Keratinocyte (primary cell): ENCODE measurements around the gene GNA15. TPM values are rescaled to one million over a fixed set of nuclear protein-coding genes. Genes with fewer than 3 reads are reported as not detected.
A peak's percentile ranks its signal among the peaks of the same experiment; 100 is the strongest.
"Not testable (repeated sequence)": the region's sequence is repeated elsewhere in the genome, so short reads cannot be mapped to it uniquely, and the experiment has no call there.

Experiments
- DNase-seq: peaks from one replicate; pipeline ENCODE4 v3.0.0-alpha.2; 2011; ENCODE audit warnings: low read depth, missing footprints, low spot score
- FAIRE-seq: peaks from 2 replicates; lab custom pipeline; 2011; peaks lifted over from hg19 to GRCh38; lab: Jason Lieb, UNC
- H2AFZ ChIP-seq: 2 replicates; pipeline ENCODE4 v1.6.0; 2012; ENCODE audit warnings: low read length, control low read depth, inconsistent platforms; ENCODE audit not compliant: control insufficient read depth
- H3K27ac ChIP-seq: 2 replicates; pipeline ENCODE4 v1.5.1; 2011; ENCODE audit warnings: low read length; ENCODE audit not compliant: control insufficient read depth, insufficient read depth
- H3K27me3 ChIP-seq: 3 replicates; pipeline ENCODE4 v1.6.0; 2011; ENCODE audit warnings: low read length; ENCODE audit not compliant: control insufficient read depth, insufficient read depth; ENCODE audit errors: extremely low read depth
- H3K36me3 ChIP-seq, 2 experiments: 2 replicates in 1 of 2; 3 replicates in 1 of 2; pipeline ENCODE4 v1.5.1; 2011; ENCODE audit warnings: low read length in 2 of 2, mild to moderate bottlenecking in 1 of 2; ENCODE audit not compliant: control insufficient read depth in 2 of 2, insufficient read depth in 2 of 2; ENCODE audit errors: extremely low read depth in 1 of 2
- H3K4me1 ChIP-seq: 3 replicates; pipeline ENCODE4 v1.5.1; 2011; ENCODE audit warnings: low read length; ENCODE audit not compliant: control insufficient read depth, insufficient read depth; ENCODE audit errors: extremely low read depth
- H3K4me2 ChIP-seq: 3 replicates; pipeline ENCODE4 v1.6.0; 2011; ENCODE audit warnings: low read depth, low read length; ENCODE audit not compliant: control insufficient read depth, insufficient read depth; ENCODE audit errors: extremely low read depth
- H3K4me3 ChIP-seq, 3 experiments: fragments of 200-600 bp in 1 of 3; sonication (generic) in 1 of 3; 2 replicates in 2 of 3; 3 replicates in 1 of 3; pipeline ENCODE4 v1.5.1; 2011 to 2016; ENCODE audit warnings: low read length in 3 of 3, mild to moderate bottlenecking in 3 of 3, control low read depth in 2 of 3, inconsistent platforms in 1 of 3, low read depth in 1 of 3, mixed read lengths in 1 of 3, mixed run types in 1 of 3, moderate library complexity in 1 of 3; ENCODE audit not compliant: control insufficient read depth in 2 of 3, insufficient read depth in 2 of 3; ENCODE audit errors: extremely low read depth in 1 of 3
- H3K79me2 ChIP-seq: 2 replicates; pipeline ENCODE4 v1.6.0; 2012; ENCODE audit warnings: low read length; ENCODE audit not compliant: control insufficient read depth, insufficient read depth
- H3K9ac ChIP-seq: 3 replicates; pipeline ENCODE4 v1.6.0; 2011; ENCODE audit warnings: low read length; ENCODE audit not compliant: control insufficient read depth, insufficient read depth; ENCODE audit errors: extremely low read depth
- H3K9me1 ChIP-seq: 3 replicates; pipeline ENCODE4 v1.6.0; 2011; ENCODE audit warnings: low read length; ENCODE audit not compliant: control insufficient read depth, insufficient read depth; ENCODE audit errors: extremely low read depth
- H3K9me3 ChIP-seq: 2 replicates; pipeline ENCODE4 v1.5.1; 2012; ENCODE audit warnings: low read depth, low read length; ENCODE audit not compliant: control insufficient read depth
- H4K20me1 ChIP-seq: 3 replicates; pipeline ENCODE4 v1.6.0; 2011; ENCODE audit warnings: low read length; ENCODE audit not compliant: control insufficient read depth, insufficient read depth; ENCODE audit errors: extremely low read depth
- EZH2 ChIP-seq: IDR thresholded peaks from one replicate; pipeline ENCODE4 v1.6.1; 2012; ENCODE audit warnings: inconsistent platforms, mild to moderate bottlenecking, low read length, moderate library complexity
- dilution Hi-C: fragments of 300-500 bp; cut with MboI; formaldehyde crosslinking; loops from one replicate; pipeline ENCODE4 v1.7.0; 2020; ENCODE audit warnings: low sequenced_read_pairs; ENCODE audit not compliant: extremely low pct_ligation_motif_present
- polyA plus RNA-seq, 5 experiments: library from polyadenylated mRNA; depleted of rRNA in 3 of 5; stranded (reverse) in 3 of 5; stranded (forward) in 1 of 5; unstranded in 1 of 5; fragments of >200 nt; gene quantifications; 1 replicate in 1 of 5; 2 replicates in 3 of 5; 3 replicates in 1 of 5; pipeline versions ENCODE4 v1.2.1 to v1.2.3, GENCODE V29; 2011 to 2012; ENCODE audit warnings: missing spikeins in 2 of 5, low read depth in 1 of 5, low replicate concordance in 1 of 5
- TF ChIP-seq, protein P1 (sequence below), 3 experiments: IDR thresholded peaks in 1 of 3; conservative IDR thresholded peaks in 1 of 3; optimal IDR thresholded peaks in 1 of 3; 2 replicates in 2 of 3; 3 replicates in 1 of 3; pipeline versions ENCODE3 to v1.5.1; 2011; ENCODE audit warnings: low read length in 3 of 3, mild to moderate bottlenecking in 3 of 3, moderate library complexity in 2 of 3, control low read depth in 1 of 3, inconsistent platforms in 1 of 3; ENCODE audit not compliant: insufficient read depth in 2 of 3; ENCODE audit errors: extremely low read depth in 1 of 3

GNA15 gene
- polyA plus RNA-seq, 1 donor (not counting 4 experiments of a cell fraction or from before 2014, with no cell fraction given) = 60.0 TPM

DNA sequence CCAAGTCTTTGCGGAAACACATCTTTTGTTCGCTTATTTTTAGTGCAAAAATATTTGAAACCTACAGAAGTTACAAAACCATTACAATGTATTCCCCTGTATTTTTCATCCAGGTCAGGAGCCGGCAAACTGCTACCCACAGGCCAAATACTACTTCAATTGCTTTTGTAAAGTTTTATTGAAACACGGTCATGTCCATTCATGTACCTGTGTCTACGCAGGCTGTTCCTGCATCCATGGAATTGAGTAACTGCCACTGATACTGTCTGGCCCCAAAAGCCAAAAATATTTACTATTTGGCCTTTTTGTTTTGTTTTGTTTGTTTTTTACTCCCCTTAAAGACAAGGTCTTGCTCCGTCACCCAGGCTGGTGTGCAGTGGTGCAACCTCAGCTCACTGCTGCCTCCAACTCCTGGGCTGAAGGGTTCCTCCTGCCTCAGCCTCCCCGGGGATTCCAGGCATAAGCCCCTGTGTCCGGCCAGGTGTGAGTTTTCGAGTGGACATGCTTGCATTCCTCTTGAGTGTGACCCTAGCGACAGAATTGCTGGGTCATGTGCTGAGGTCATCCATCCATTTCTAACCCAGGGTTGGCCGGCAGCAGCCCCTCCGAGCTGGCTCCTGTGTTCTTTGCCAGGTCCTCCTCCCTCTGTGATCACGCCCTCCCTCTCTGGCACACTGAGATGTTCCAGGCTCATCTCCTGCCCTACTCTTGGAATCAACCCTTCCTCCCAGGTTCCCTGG, 31.9 kb downstream of the GNA15 start:
- no peak for TF ChIP-seq EZH2
- TF ChIP-seq, protein P1, sequence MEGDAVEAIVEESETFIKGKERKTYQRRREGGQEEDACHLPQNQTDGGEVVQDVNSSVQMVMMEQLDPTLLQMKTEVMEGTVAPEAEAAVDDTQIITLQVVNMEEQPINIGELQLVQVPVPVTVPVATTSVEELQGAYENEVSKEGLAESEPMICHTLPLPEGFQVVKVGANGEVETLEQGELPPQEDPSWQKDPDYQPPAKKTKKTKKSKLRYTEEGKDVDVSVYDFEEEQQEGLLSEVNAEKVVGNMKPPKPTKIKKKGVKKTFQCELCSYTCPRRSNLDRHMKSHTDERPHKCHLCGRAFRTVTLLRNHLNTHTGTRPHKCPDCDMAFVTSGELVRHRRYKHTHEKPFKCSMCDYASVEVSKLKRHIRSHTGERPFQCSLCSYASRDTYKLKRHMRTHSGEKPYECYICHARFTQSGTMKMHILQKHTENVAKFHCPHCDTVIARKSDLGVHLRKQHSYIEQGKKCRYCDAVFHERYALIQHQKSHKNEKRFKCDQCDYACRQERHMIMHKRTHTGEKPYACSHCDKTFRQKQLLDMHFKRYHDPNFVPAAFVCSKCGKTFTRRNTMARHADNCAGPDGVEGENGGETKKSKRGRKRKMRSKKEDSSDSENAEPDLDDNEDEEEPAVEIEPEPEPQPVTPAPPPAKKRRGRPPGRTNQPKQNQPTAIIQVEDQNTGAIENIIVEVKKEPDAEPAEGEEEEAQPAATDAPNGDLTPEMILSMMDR (optimal IDR thresholded peaks at IDR 0.05 in 1 of 3, IDR thresholded peaks at IDR 0.05 in 1 of 3, conservative IDR thresholded peaks at IDR 0.05 in 1 of 3; ENCODE audit: extremely low read depth in 1 of 3, insufficient read depth in 2 of 3, low read length in 3 of 3) = no peak
- no peaks in the 10 kb centered on the region for H4K20me1 ChIP-seq
- no peak overlapping the region for H3K9ac ChIP-seq
- H3K27me3 ChIP-seq = no peaks in the 10 kb centered on the region
- H3K4me3 ChIP-seq = no peak overlapping the region
- H3K9me1 ChIP-seq = peaks cover 3% of the 10 kb centered on the region
- peaks cover 13 to 23% of the 10 kb centered on the region in 2 experiments for H3K36me3 ChIP-seq
- no peak overlapping the region for H2AFZ ChIP-seq
- H3K4me1 ChIP-seq = peaks cover 13% of the 10 kb centered on the region
- H3K9me3 ChIP-seq = no peaks in the 10 kb centered on the region
- FAIRE-seq (no peak), DNase-seq (no peak)
- H3K4me2 ChIP-seq = no peak overlapping the region
- H3K27ac ChIP-seq = no peak overlapping the region
- peaks cover under 1% of the 10 kb centered on the region for H3K79me2 ChIP-seq
- dilution Hi-C loops = no loop called here

DNA sequence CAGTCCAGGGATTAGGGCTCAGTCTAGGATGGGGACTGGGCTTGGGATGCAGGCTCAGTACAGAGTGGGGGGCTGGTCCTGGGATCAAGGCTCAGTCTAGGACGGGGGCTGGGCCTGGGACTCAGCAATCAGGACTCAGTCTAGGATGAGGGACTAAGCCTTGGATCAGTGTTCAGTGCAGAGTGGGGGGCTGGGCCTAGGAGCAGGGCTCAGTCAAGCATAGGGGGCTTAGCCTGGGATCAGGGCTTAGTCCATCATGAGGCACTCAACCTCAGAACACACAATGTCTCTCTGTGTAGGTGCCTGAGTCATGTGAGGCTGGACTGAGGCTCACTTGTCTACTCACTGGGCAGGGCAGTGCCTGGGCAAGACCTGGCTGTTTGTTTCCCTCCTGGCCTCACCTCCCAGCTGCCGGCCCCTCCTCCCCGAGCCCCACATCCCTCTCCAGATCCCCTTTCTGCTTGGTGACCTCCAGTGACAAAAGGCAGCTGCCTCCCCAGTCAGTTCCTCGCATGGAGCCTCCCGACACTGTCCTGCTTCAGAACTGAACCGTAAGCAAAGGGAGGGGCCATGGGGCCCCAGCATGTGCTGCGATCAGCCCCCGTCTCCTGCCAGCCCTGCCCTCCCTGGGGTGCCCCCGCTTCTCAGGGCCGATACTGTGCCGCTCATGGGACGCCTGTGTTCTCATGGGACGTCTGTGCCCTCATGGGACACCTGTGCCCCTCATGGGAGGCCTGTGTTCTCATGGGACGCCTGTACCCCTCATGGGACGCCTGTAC, 36.2 kb downstream of the GNA15 start:
- H3K9me3 ChIP-seq = no peaks in the 10 kb centered on the region
- TF ChIP-seq EZH2 = no peak
- TF ChIP-seq, protein P1 (optimal IDR thresholded peaks at IDR 0.05 in 1 of 3, IDR thresholded peaks at IDR 0.05 in 1 of 3, conservative IDR thresholded peaks at IDR 0.05 in 1 of 3; ENCODE audit: extremely low read depth in 1 of 3, insufficient read depth in 2 of 3, low read length in 3 of 3) = no peak
- FAIRE-seq = peak; percentile 74
- no peak overlapping the region for H2AFZ ChIP-seq
- no peaks in the 10 kb centered on the region for H3K79me2 ChIP-seq
- dilution Hi-C loops = no loop called here
- peaks cover 28% of the 10 kb centered on the region for H3K4me1 ChIP-seq
- no peak for DNase-seq
- H3K36me3 ChIP-seq = peaks cover 2 to 7% of the 10 kb centered on the region in 2 experiments
- H3K9me1 ChIP-seq = peaks cover 3% of the 10 kb centered on the region
- no peak overlapping the region for H3K4me3 ChIP-seq
- no peak overlapping the region for H3K9ac ChIP-seq
- peak overlapping the region; percentile 36 for H3K27ac ChIP-seq
- no peaks in the 10 kb centered on the region for H3K27me3 ChIP-seq
- no peak overlapping the region for H3K4me2 ChIP-seq
- no peaks in the 10 kb centered on the region for H4K20me1 ChIP-seq

DNA sequence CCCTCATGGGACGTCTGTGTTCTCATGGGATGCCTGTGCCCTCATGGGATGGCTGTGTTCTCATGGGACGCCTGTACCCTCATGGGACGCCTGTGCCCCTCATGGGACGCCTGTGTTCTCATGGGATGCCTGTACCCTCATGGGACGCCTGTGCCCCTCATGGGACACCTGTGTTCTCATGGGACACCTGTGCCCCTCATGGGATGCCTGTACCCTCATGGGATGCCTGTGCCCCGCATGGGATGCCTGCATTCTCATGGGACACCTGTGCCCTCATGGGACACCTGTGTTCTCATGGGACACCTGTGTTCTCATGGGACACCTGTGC, 36.8 kb downstream of the GNA15 start:
- H3K79me2 ChIP-seq, H2AFZ ChIP-seq, H3K4me2 ChIP-seq, H3K4me3 ChIP-seq, DNase-seq, H3K36me3 ChIP-seq, dilution Hi-C loops, H3K9me3 ChIP-seq, H3K9me1 ChIP-seq, H3K27me3 ChIP-seq, FAIRE-seq, H4K20me1 ChIP-seq, H3K9ac ChIP-seq: not testable (repeated sequence)
- peak overlapping the region; percentile 36 for H3K27ac ChIP-seq
- peaks cover 34% of the 10 kb centered on the region for H3K4me1 ChIP-seq
